ENCODE data around the gene AMHR2.

DNA sequence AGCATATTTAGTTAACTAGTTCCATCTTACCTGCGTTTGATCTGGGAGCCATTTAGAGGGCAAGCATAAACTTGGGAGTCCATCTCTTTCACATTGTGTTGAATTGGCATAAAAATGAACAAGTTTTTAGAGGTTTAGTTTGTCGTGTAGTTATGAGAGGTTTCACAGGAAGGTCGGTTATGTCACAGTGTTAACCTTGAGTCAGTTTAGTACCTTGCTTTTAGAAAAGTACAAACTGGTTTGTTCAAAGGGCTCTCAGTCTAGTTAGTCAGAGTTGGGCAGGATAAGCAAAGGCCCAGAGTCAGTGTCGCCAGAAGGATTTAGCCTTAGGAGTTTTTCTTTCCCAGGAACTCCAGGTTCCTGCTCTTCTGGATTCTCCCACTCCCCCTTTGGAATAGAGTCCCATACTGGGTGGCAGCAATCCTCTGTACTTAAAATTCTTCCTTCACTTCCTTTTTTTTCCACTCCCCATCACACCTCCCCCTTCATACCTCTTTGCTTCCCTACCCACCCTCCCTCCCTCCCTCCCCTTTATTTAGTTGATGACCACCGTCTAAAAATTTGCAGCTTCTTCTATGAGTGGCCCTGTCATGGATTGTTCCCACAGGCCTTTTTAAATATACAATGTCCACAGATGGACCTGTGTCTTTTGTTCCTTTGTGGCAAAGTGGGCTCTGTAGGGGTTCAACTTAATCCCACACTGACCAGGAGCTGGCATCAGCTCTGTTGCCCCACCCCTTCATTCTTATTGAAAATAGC is 40.3 kb downstream of the AMHR2 start:
- TF ChIP-seq ZNF274 (IDR thresholded peaks at IDR 0.05; ENCODE audit: low read depth, low read length) = no peak
- TF ChIP-seq SUZ12 (IDR thresholded peaks at IDR 0.05; ENCODE audit: extremely low read depth, insufficient read depth, insufficient read length) = no peak
- no peak for TF ChIP-seq YY1 (IDR thresholded peaks at IDR 0.05; ENCODE audit: insufficient read depth, insufficient read length)
